Large intestine (tissue), 3 donors: ENCODE data around the gene MTURN. TPM values are rescaled to one million over a fixed set of nuclear protein-coding genes. Genes with fewer than 3 reads are reported as not detected.

ENCODE experiments used
- DNase-seq, 2 donors: peaks; one replicate each; pipeline versions ENCODE4 v3.0.0 to v3.0.0-alpha.2; 2013
- H3K27ac ChIP-seq: one replicate; pipeline ENCODE4 v1.5.1; 2013; ENCODE audit warnings: low read length
- H3K27me3 ChIP-seq: 2 replicates; pipeline ENCODE4 v1.6.1; 2013; ENCODE audit warnings: low read length; ENCODE audit not compliant: control insufficient read depth, insufficient read depth
- H3K36me3 ChIP-seq: 2 replicates; pipeline ENCODE4 v1.6.1; 2013; ENCODE audit warnings: low read length; ENCODE audit not compliant: control insufficient read depth, insufficient read depth
- H3K4me1 ChIP-seq: one replicate; pipeline ENCODE4 v1.6.1; 2013; ENCODE audit warnings: low read length; ENCODE audit not compliant: control insufficient read depth, insufficient read depth
- H3K4me3 ChIP-seq: one replicate; pipeline ENCODE4 v1.5.1; 2013; ENCODE audit warnings: low read length
- H3K9me3 ChIP-seq: one replicate; pipeline ENCODE4 v1.6.1; 2013; ENCODE audit warnings: mild to moderate bottlenecking, low read depth, low read length, moderate library complexity; ENCODE audit not compliant: control insufficient read depth
- WGBS: methylation state at CpG from one replicate; pipeline ENCODE4 v1.1.5; 2013; ENCODE audit warnings: low lambda C conversion rate; ENCODE audit not compliant: insufficient coverage; 5-methylcytosine and 5-hydroxymethylcytosine counted together
- polyA plus RNA-seq: library from polyadenylated mRNA; unstranded; fragments of 120-200 nt; gene quantifications from one replicate; pipeline ENCODE4 v1.2.1, GENCODE V29; 2013

MTURN gene
- polyA plus RNA-seq, 1 donor = 18.9 TPM

DNA sequence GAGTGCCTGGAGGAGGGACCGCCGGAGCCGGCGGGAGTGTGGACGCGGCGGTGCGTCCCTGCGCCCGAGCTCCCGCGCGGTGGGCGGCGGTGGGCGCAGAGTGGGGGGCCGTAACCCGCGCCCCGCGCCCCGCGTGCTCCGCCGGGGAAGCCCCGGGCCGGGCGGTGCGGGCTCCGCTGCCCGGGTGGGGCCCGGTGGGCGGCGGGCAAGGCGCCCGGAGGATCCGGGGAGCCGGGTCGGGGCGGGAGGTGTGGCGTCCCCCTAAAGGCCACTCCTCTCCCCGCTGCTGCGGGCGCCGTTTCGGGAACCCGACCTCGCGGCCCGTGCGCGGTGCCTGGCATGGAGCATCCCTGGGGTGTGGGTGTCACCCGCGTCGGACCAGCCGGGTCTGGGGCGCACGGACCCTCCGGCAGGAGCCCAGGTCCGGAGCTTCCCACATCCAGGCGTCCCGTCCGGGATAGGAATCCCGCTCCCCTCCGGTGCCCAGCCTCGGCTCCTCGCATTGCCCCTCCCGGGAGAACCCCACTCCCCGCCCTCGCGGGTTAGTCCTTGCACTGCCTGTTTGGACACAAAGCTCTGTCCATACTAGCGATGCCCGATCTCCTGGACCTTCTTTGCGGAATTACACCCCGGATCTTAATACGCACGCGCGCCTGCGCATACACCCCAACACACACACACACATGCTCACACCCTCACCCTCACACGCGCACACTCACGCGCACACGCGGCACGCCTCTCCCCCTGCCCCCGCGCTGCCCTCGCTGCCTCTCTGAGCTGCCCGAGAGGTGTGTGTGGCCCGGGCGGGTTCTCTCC, 723 bp downstream of the MTURN start:
- Histone ChIP-seq H3K27ac (peak overlapping the region; percentile 49), H3K27me3 (peaks cover 5% of the 10 kb centered on the region), H3K9me3 (no peaks in the 10 kb centered on the region), H3K4me3 (peak overlapping the region; percentile 89), H3K4me1 (no peaks in the 10 kb centered on the region), H3K36me3 (no peaks in the 10 kb centered on the region)
- WGBS = no CpG with 5 or more reads among the region's 93 CpGs
- DNase-seq = peak; percentile 67 to 77

DNA sequence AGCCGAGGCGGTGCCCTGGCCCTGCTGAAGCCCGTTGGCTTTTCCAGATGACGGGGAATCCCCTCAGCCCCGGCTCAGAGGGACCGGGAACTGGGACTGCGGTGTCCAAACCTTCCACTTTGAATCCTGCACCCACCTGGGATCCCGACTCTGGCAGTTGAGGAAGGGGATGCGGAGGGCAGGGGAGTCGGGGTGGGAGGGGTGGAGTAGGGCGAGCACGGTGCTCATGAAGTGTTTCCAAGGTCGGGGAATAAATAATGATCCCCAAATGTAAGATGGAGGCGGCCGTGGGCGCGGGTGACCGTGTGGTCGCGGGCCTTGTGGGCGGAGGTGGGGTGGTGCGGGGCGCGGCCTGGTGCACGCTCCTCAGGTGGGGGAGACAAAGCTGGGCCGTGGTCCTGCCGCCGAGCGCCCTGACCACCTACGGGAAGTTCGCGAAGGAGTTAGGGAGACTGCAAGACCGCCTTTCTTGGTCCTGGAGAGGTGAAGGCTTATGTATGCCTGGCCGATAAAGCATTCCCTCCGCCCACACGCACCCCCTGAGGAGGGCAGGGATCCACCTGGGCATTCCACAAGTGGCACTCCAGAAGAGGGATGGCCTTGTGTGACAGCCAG, 1.4 kb downstream of the MTURN start:
- no peaks in the 10 kb centered on the region for H3K9me3 ChIP-seq
- peak overlapping the region; percentile 89 for H3K4me3 ChIP-seq
- DNase-seq = no peak
- no CpG with 5 or more reads among the region's 36 CpGs for WGBS
- H3K27ac ChIP-seq = no peak overlapping the region
- H3K36me3 ChIP-seq = no peaks in the 10 kb centered on the region
- no peaks in the 10 kb centered on the region for H3K4me1 ChIP-seq
- peaks cover 5% of the 10 kb centered on the region for H3K27me3 ChIP-seq

DNA sequence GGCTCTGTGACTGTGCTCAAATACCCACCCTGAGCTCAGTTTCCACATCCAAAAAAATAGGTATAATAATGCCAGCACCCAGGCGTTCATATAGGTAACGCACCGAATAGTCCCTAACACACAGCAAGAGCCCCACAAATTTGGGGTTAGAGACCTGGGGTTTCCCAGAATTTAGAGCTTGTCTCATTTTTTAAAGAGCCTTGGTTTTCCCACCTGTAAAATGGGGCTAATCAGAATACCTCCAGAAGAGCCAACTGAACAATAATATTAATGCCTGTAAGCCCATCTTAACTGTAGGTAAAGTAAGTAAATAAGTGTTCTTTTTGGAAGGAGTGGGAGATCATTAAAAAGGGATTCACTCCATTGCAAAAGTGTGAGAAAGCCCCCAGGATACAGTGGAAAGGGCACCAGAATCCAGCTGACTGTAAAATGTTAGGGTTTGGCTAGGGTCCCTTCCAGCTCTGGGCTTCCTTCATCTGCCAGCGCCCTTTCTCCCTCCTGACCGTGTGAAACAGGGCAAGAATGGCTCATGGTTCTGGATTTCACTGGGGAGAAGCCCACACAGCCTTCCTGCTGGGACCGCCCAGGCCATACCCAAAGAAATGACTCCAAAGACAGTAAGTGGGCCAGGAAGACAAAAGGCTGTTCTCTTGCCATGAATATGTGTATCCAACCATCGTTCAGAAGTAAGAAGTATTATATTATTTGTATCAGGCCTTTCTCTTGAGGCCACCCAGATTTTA, 2.1 kb downstream of the MTURN start:
- Histone ChIP-seq H3K4me1 (no peaks in the 10 kb centered on the region), H3K9me3 (no peaks in the 10 kb centered on the region), H3K27me3 (peaks cover 5% of the 10 kb centered on the region), H3K27ac (no peak overlapping the region), H3K36me3 (no peaks in the 10 kb centered on the region), H3K4me3 (no peak overlapping the region)
- no CpG with 5 or more reads among the region's 7 CpGs for WGBS
- no peak for DNase-seq

DNA sequence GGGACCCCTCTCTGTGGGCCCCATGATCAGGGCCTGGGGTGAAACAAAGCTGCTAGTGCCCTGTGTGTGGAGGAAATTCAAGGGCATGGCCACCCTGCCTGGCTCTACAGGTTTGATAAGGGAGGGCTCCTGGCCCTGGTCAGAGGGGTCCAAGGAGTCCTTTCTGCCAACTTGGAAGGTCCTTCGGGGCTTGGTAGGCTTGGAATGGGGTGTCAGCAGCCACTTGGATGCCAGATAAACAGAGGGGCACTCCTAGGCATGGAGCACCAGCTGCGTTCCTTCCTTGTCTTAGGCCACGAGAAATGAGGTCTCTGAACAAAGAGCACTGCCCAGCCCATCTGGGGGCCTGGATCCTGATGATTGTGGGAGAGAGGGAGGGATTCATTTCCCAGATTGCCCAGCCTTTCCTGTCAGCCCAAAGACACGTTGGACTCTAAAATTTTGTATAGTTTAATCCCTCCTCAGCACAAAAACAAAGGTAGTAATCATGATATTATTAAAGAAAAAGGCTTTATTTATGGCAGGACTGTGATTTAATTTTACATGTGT, 5.1 kb downstream of the MTURN start:
- DNase-seq = no peak
- no peak overlapping the region for H3K27ac ChIP-seq
- H3K4me3 ChIP-seq = no peak overlapping the region
- H3K36me3 ChIP-seq = no peaks in the 10 kb centered on the region
- no CpG with 5 or more reads among the region's 4 CpGs for WGBS
- no peaks in the 10 kb centered on the region for H3K4me1 ChIP-seq
- H3K27me3 ChIP-seq = peaks cover 5% of the 10 kb centered on the region
- H3K9me3 ChIP-seq = no peaks in the 10 kb centered on the region

DNA sequence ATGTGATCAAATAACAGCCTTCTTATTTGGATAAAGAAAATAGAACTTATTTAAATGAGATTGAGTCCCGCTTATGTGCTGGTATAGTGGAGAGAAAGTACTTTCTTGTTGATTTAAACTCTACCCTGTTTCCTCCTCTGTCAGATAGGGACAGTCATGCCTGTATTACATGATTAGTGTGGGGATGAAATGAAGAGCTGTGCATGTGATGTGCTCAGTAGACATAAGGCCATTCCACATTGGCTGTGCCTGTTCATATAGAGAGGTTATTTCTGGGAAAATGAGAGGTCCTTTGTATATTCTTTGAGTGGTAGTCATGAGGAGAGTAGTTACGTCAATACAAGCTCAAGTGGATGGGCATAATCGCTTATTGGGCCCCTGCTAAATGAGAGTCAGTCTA, 5.7 kb downstream of the MTURN start:
- DNase-seq = no peak
- Histone ChIP-seq H3K27me3 (peaks cover 5% of the 10 kb centered on the region), H3K9me3 (no peaks in the 10 kb centered on the region), H3K27ac (no peak overlapping the region), H3K4me3 (no peak overlapping the region), H3K4me1 (no peaks in the 10 kb centered on the region), H3K36me3 (no peaks in the 10 kb centered on the region)
- no CpG with 5 or more reads among the region's 3 CpGs for WGBS

DNA sequence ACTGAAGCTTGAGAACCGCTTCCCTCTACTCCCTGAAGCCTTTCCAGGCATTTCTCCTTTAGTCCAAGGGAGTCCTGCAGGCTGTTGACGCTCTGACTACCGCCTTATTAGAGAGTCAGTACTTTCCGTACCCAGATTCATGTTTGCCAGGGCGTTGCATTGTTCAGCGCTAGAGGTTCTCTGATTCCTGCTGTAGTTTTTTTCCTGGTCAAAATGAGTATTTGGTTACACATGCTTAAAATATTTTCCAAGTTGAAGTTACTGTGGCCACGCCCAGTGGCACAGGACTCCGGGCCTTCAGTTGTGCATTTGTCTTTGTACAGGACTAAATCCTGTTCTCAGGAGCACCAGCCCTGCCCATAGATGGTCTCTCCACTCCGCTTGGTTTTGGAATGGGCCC, 7.9 kb downstream of the MTURN start:
- Histone ChIP-seq H3K4me3 (no peak overlapping the region), H3K27me3 (no peaks in the 10 kb centered on the region), H3K36me3 (no peaks in the 10 kb centered on the region), H3K9me3 (no peaks in the 10 kb centered on the region), H3K4me1 (no peaks in the 10 kb centered on the region), H3K27ac (no peak overlapping the region)
- no peak for DNase-seq
- 94% methylated on average over 3 of the region's 9 CpGs for WGBS

DNA sequence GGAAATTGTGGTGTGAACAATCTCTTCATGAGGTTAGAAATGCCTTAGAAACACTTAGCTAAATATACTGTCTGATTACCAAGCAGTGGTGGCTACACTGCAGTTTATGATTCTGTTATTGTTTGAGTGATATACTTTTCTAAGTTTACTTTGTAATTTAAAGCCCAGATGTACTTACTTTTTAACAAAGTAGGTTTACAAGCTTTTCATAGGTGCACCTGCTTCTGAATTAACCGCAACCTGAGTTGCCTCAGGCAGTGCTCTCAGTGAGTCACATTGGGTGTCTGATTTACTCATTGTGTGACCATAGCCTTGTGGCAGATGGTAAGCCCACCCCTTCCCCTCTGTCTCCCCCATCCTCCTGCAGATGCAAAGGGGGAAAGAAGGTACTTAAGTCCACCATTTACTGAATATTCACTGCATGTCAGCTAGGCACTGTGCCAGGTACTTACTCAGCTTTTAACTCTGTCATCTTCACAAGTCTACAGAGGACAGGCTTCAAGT, 9.0 kb downstream of the MTURN start:
- Histone ChIP-seq H3K27ac (no peak overlapping the region), H3K9me3 (no peaks in the 10 kb centered on the region), H3K4me3 (no peak overlapping the region), H3K27me3 (no peaks in the 10 kb centered on the region), H3K4me1 (no peaks in the 10 kb centered on the region), H3K36me3 (no peaks in the 10 kb centered on the region)
- WGBS = no CpG with 5 or more reads among the region's 1 CpG
- DNase-seq = no peak

DNA sequence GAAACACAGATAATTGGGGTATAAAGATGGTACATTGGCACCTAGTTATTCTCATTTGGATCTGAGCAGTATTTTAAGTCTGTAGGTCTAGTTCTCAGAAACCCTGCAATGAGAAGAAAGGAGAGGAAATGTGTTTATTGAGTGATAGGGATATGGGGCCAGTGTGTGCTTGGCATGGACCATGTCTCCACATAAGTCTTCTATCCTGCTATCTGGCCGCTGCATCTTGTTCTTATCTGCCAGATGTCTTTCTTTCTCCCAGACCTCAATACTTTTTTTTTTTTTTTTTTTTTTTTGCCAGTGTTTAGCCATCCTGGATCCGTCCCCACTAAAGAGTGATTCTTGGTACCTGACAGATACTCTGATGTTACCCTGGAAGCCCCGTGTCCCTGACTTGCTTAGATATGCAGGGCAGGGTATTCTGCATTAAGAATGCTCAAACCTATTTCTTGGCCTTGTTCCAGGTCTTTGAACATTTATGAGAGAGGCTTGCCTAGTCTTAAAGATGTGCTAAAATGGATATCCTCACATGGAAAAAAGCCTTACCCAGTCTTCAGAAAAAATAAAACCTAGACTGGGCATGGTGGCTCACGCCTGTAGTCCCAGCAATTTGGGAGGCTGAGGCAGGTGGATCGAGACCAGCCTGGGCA, 10.0 kb downstream of the MTURN start:
- Histone ChIP-seq H3K4me1 (no peaks in the 10 kb centered on the region), H3K9me3 (no peaks in the 10 kb centered on the region), H3K27me3 (no peaks in the 10 kb centered on the region), H3K36me3 (no peaks in the 10 kb centered on the region), H3K4me3 (no peak overlapping the region), H3K27ac (no peak overlapping the region)
- WGBS = no CpG with 5 or more reads among the region's 5 CpGs
- no peak for DNase-seq

DNA sequence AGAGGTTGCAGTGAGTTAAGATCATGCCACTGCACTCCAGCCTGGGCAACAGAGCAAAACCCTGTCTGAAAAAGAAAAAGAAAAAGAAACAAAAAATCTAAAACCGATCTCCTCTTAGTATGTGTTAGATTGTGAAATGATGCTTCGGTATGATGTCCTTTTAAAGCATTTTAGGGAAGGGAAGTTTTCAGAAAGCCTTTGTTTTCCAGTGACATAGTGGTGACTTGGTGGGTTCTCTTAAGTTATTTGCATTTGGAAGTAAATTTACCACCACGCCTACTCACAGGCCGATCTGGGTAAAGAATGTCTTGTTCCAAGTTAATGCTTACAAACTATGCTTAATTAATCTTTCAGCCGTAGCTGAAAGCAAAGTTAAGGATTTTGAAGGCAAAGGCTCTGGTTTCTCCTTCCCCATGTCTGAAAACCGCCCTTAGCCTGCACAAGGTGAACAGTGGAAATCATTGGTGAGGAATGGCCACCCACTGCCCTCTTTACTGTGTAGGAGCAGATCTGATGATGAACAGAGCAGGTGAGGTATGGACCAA, 10.7 kb downstream of the MTURN start:
- Histone ChIP-seq H3K36me3 (no peaks in the 10 kb centered on the region), H3K9me3 (no peaks in the 10 kb centered on the region), H3K4me3 (no peak overlapping the region), H3K27ac (no peak overlapping the region), H3K27me3 (no peaks in the 10 kb centered on the region), H3K4me1 (no peaks in the 10 kb centered on the region)
- DNase-seq = no peak
- no CpG with 5 or more reads among the region's 6 CpGs for WGBS
